Progenitor cell of endocrine pancreas (in vitro differentiated cells): ENCODE data around the gene FBXO3. TPM values are rescaled to one million over a fixed set of nuclear protein-coding genes. Genes with fewer than 3 reads are reported as not detected.

Source experiments
- DNase-seq: peaks from one replicate; pipeline ENCODE4 v3.0.0; 2021; ENCODE audit warnings: low spot score; ENCODE audit not compliant: unreplicated experiment
- H3K27ac Mint-ChIP-seq: 2 replicates; pipeline ENCODE4 v1.8.0; 2021; ENCODE audit warnings: mild to moderate bottlenecking, moderate library complexity, mixed read lengths
- H3K27me3 Mint-ChIP-seq: 2 replicates; pipeline ENCODE4 v1.8.0; 2021; ENCODE audit warnings: mixed read lengths
- H3K36me3 Mint-ChIP-seq: 2 replicates; pipeline ENCODE4 v1.8.0; 2022; ENCODE audit warnings: mixed read lengths; ENCODE audit not compliant: insufficient read depth
- H3K4me1 Mint-ChIP-seq: 2 replicates; pipeline ENCODE4 v1.8.0; 2021; ENCODE audit warnings: low read depth, mixed read lengths
- H3K4me3 Mint-ChIP-seq: 2 replicates; pipeline ENCODE4 v1.8.0; 2021; ENCODE audit warnings: low read depth, mild to moderate bottlenecking, moderate library complexity, mixed read lengths
- H3K9me3 Mint-ChIP-seq: 2 replicates; pipeline ENCODE4 v1.8.0; 2021; ENCODE audit warnings: low read depth, mixed read lengths
- CTCF ChIP-seq: fragments of 200-600 bp; sonication (generic); IDR thresholded peaks from one replicate; pipeline ENCODE4 v1.5.0; 2021; ENCODE audit warnings: antibody characterized with exemption, mild to moderate bottlenecking; ENCODE audit not compliant: unreplicated experiment
- total RNA-seq: library from RNA; stranded (reverse); gene quantifications from 2 replicates; pipeline ENCODE4 v1.2.1, GENCODE V29; 2021

The FBXO3 gene
- total RNA-seq, 1 donor from 2014 or later: 37.2 TPM

- TF ChIP-seq CTCF: no peak
- DNase-seq: no peak
- Mint-ChIP-seq H3K36me3 (no peaks in the 10 kb centered on the region), H3K4me3 (no peak overlapping the region), H3K27me3 (no peaks in the 10 kb centered on the region), H3K4me1 (peaks cover 77% of the 10 kb centered on the region), H3K9me3 (no peaks in the 10 kb centered on the region), H3K27ac (peak overlapping the region; percentile 99)
Observed at GRCh38 chr11:33696931-33697638, 77.2 kb downstream of the FBXO3 start.

GRCh38 chr11:33696411-33696810 is 77.9 kb downstream of the FBXO3 start:
- Mint-ChIP-seq H3K27ac (peak overlapping the region; percentile 99), H3K4me1 (peaks cover 76% of the 10 kb centered on the region), H3K36me3 (no peaks in the 10 kb centered on the region), H3K4me3 (peak overlapping the region; percentile 17), H3K9me3 (no peaks in the 10 kb centered on the region), H3K27me3 (no peaks in the 10 kb centered on the region)
- no peak for DNase-seq
- no peak for TF ChIP-seq CTCF

- H3K36me3 Mint-ChIP-seq: no peaks in the 10 kb centered on the region
- no peak for TF ChIP-seq CTCF
- no peaks in the 10 kb centered on the region for H3K9me3 Mint-ChIP-seq
- peak overlapping the region; percentile 22 for H3K4me3 Mint-ChIP-seq
- DNase-seq: peak; percentile 40
- H3K27ac Mint-ChIP-seq: peak overlapping the region; percentile 99
- H3K4me1 Mint-ChIP-seq: peaks cover 84% of the 10 kb centered on the region
- no peaks in the 10 kb centered on the region for H3K27me3 Mint-ChIP-seq
Observed at GRCh38 chr11:33695051-33695566, 79.2 kb downstream of the FBXO3 start.

- peak overlapping the region; percentile 99 for H3K27ac Mint-ChIP-seq
- TF ChIP-seq CTCF: no peak
- DNase-seq: no peak
- peaks cover 84% of the 10 kb centered on the region for H3K4me1 Mint-ChIP-seq
- H3K4me3 Mint-ChIP-seq: peak overlapping the region; percentile 22
- no peaks in the 10 kb centered on the region for H3K27me3 Mint-ChIP-seq
- H3K9me3 Mint-ChIP-seq: no peaks in the 10 kb centered on the region
- H3K36me3 Mint-ChIP-seq: no peaks in the 10 kb centered on the region
Observed at GRCh38 chr11:33694346-33695050, 79.8 kb downstream of the FBXO3 start.

DNA sequence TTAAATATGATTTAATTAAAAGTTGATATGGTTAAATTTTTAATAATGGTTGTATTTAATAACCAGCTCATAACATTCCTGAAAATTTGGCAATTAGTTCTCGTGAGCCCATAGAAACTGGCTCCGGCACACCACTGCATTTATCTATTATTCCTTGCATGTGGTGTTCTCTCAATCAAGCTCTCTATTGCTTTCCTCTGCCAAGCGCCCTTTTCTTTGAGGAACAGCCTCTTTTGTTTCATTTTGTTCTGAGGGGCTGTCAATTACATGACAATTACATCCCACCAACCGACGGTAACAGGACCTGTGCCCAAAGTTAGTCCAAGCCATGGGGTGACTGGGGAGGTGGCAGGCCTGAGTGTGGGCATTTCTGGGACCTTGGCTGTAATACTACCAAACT is 81.8 kb downstream of the FBXO3 start:
- Mint-ChIP-seq H3K9me3 (no peaks in the 10 kb centered on the region), H3K4me3 (no peak overlapping the region), H3K27ac (peak overlapping the region; percentile 92), H3K4me1 (peaks cover 75% of the 10 kb centered on the region), H3K36me3 (no peaks in the 10 kb centered on the region), H3K27me3 (no peaks in the 10 kb centered on the region)
- DNase-seq: no peak
- no peak for TF ChIP-seq CTCF
